NCI-H146 treated with DMSO at 0.1 percent for 48 hours (cell line): ENCODE data around the gene MAGEC1.
"Not testable (repeated sequence)": the region's sequence is repeated elsewhere in the genome, so short reads cannot be mapped to it uniquely, and the experiment has no call there.

Experiments
- DNase-seq: peaks from one replicate; lab custom pipeline; 2025; ENCODE audit not compliant: unreplicated experiment; lab: John Stamatoyannopoulos, UW

Gene MAGEC1

GRCh38 chrX:141903400-141904155 lies at the start of gene MAGEC1:
TSS of gene MAGEC1 (plus strand) at chrX:141903894. CDS start at chrX:141905073, 1,179 bp downstream.
- peak; percentile 63 for DNase-seq

- DNase-seq: no peak
Measured at GRCh38 chrX:141857479-141857878, 46.2 kb upstream of the MAGEC1 start.

GRCh38 chrX:141879616-141880015 lies 24.1 kb upstream of the MAGEC1 start:
- peak; percentile 0 for DNase-seq

- not testable (repeated sequence) for DNase-seq
Measured at GRCh38 chrX:141888811-141889210, 14.9 kb upstream of the MAGEC1 start.

- DNase-seq: no peak
Measured at GRCh38 chrX:141894733-141895132, 9.0 kb upstream of the MAGEC1 start.

GRCh38 chrX:141897690-141898089 lies 6.0 kb upstream of the MAGEC1 start:
- no peak for DNase-seq

- no peak for DNase-seq
Measured at GRCh38 chrX:141902366-141902765, 1.3 kb upstream of the MAGEC1 start.

- DNase-seq: peak; percentile 1
Measured at GRCh38 chrX:141904262-141904661, 568 bp downstream of the MAGEC1 start.

- no peak for DNase-seq
Measured at GRCh38 chrX:141917801-141918200, 14.1 kb downstream of the MAGEC1 start.

- DNase-seq: no peak
Measured at GRCh38 chrX:141924293-141924692, 20.6 kb downstream of the MAGEC1 start.

GRCh38 chrX:141928432-141928831 lies 24.7 kb downstream of the MAGEC1 start:
- no peak for DNase-seq

GRCh38 chrX:141934059-141934641 lies 30.5 kb downstream of the MAGEC1 start:
- no peak for DNase-seq

GRCh38 chrX:141935645-141936044 lies 32.0 kb downstream of the MAGEC1 start:
- no peak for DNase-seq

GRCh38 chrX:141936080-141936479 lies 32.4 kb downstream of the MAGEC1 start:
- no peak for DNase-seq

- DNase-seq: no peak
Measured at GRCh38 chrX:141941234-141941633, 37.5 kb downstream of the MAGEC1 start.

- no peak for DNase-seq
Measured at GRCh38 chrX:141945426-141945825, 41.7 kb downstream of the MAGEC1 start.

GRCh38 chrX:141947350-141947749 lies 43.7 kb downstream of the MAGEC1 start:
- DNase-seq: no peak

GRCh38 chrX:141952603-141953002 lies 48.9 kb downstream of the MAGEC1 start:
- DNase-seq: no peak

GRCh38 chrX:141958675-141959074 lies 55.0 kb downstream of the MAGEC1 start:
- DNase-seq: no peak
